Measurements from ENCODE around the gene ARGFX. TPM values are rescaled to one million over a fixed set of nuclear protein-coding genes. Genes with fewer than 3 reads are reported as not detected.

The ARGFX gene
- total and polyA plus RNA-seq, 2 of the 13 experiments (the other 11 are each of a cell fraction or from before 2014, with no cell fraction given): not detected

DNA sequence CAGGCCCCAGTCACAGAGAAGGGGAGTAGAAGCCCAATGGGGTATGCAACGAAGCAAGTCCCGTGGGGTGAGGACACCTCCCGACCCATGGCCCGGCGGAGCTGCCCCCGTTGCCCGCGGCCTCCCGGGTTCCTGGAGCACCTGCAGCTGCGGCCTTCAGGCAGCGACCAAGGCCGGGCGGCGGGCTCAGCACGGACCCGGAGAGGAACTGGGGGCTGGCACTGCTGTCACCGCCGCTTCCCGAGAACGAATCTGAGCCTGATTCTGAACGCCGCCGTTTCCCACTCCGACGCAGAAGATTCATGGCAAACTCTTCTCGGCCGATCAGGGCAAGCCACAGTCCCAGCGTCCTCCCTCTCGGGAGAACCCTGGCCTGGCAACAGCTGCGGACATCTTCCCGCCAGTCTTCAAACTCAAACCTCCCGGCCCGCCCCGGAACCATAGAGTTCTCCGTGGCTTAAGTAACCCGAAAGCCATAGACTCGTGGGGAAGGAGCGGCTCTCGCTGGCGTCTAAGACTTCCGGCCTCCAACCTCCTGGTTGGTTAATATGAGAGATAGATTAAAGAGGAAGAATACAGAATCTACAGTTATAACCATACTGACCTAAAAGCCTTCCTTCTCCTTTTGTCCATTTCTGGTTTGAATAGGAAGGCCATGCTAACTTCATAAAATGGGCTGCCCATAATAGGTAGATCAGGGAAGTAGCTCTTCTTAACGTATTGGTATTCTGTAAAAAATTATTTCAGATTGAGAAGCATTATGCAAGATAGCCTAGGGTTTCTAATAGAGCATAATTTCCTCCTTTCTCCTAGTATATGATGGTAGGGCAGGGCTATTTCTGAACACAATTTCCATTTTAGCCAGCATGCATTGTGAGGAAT, 21.9 kb upstream of the ARGFX start, which contains the start of gene POLQ (continued):
- TF ChIP-seq, protein P1, sequence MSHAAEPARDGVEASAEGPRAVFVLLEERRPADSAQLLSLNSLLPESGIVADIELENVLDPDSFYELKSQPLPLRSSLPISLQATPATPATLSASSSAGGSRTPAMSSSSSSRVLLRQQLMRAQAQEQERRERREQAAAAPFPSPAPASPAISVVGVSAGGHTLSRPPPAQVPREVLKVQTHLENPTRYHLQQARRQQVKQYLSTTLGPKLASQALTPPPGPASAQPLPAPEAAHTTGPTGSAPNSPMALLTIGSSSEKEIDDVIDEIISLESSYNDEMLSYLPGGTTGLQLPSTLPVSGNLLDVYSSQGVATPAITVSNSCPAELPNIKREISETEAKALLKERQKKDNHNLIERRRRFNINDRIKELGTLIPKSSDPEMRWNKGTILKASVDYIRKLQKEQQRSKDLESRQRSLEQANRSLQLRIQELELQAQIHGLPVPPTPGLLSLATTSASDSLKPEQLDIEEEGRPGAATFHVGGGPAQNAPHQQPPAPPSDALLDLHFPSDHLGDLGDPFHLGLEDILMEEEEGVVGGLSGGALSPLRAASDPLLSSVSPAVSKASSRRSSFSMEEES (CRISPR knock-in tag; IDR thresholded peaks at IDR 0.05): 0 out of 2 replicates have a peak, but pooled peaks have one; percentile 49
- TF ChIP-seq, protein P2, sequence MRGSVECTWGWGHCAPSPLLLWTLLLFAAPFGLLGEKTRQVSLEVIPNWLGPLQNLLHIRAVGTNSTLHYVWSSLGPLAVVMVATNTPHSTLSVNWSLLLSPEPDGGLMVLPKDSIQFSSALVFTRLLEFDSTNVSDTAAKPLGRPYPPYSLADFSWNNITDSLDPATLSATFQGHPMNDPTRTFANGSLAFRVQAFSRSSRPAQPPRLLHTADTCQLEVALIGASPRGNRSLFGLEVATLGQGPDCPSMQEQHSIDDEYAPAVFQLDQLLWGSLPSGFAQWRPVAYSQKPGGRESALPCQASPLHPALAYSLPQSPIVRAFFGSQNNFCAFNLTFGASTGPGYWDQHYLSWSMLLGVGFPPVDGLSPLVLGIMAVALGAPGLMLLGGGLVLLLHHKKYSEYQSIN (CRISPR knock-in tag; IDR thresholded peaks at IDR 0.05; ENCODE audit: borderline replicate concordance): no peak
- TF ChIP-seq ATAD3A (CRISPR knock-in tag; IDR thresholded peaks at IDR 0.05) (no peak), ZFP1 (CRISPR knock-in tag; IDR thresholded peaks at IDR 0.05) (no peak), PAX8 (CRISPR knock-in tag; IDR thresholded peaks at IDR 0.05; ENCODE audit: borderline replicate concordance) (no peak), PTBP1 (IDR thresholded peaks at IDR 0.05; ENCODE audit: low read depth, low read length, poor library complexity, severe bottlenecking) (no peak), ZFYVE20 (CRISPR knock-in tag; IDR thresholded peaks at IDR 0.05; ENCODE audit: borderline replicate concordance, low read depth) (no peak), DR1 (CRISPR knock-in tag; IDR thresholded peaks at IDR 0.05) (0 out of 2 replicates have a peak, but pooled peaks have one; percentile 66), ZNF326 (CRISPR knock-in tag; IDR thresholded peaks at IDR 0.05; ENCODE audit: borderline replicate concordance) (no peak), SMYD3 (CRISPR knock-in tag; IDR thresholded peaks at IDR 0.05) (0 out of 2 replicates have a peak, but pooled peaks have one; percentile 27), NAIF1 (CRISPR knock-in tag; IDR thresholded peaks at IDR 0.05; ENCODE audit: borderline replicate concordance) (no peak), ZNF382 (CRISPR knock-in tag; IDR thresholded peaks at IDR 0.05; ENCODE audit: borderline replicate concordance) (no peak), TBL1XR1 (IDR thresholded peaks at IDR 0.05; ENCODE audit: borderline replicate concordance, low read length, partially characterized antibody) (peak; percentile 10), RFX3 (CRISPR knock-in tag; IDR thresholded peaks at IDR 0.05) (no peak), NR3C1 (CRISPR knock-in tag; IDR thresholded peaks at IDR 0.05) (no peak), ZBTB3 (CRISPR knock-in tag; IDR thresholded peaks at IDR 0.05; ENCODE audit: borderline replicate concordance, low read depth) (no peak; the same call in 1 of the 2 replicates), PAWR (CRISPR knock-in tag; IDR thresholded peaks at IDR 0.05; ENCODE audit: borderline replicate concordance) (no peak), IRX3 (CRISPR knock-in tag; IDR thresholded peaks at IDR 0.05; ENCODE audit: borderline replicate concordance, low read depth) (0 out of 2 replicates have a peak, but pooled peaks have one; percentile 53), NCOA1 (CRISPR knock-in tag; IDR thresholded peaks at IDR 0.05) (peak; percentile 15; the same call in 1 of the 2 replicates)
- TF ChIP-seq, protein P3, sequence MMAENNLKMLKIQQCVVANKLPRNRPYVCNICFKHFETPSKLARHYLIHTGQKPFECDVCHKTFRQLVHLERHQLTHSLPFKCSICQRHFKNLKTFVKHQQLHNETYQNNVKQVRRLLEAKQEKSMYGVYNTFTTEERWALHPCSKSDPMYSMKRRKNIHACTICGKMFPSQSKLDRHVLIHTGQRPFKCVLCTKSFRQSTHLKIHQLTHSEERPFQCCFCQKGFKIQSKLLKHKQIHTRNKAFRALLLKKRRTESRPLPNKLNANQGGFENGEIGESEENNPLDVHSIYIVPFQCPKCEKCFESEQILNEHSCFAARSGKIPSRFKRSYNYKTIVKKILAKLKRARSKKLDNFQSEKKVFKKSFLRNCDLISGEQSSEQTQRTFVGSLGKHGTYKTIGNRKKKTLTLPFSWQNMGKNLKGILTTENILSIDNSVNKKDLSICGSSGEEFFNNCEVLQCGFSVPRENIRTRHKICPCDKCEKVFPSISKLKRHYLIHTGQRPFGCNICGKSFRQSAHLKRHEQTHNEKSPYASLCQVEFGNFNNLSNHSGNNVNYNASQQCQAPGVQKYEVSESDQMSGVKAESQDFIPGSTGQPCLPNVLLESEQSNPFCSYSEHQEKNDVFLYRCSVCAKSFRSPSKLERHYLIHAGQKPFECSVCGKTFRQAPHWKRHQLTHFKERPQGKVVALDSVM (CRISPR knock-in tag; IDR thresholded peaks at IDR 0.05): no peak
- TF ChIP-seq, protein P4, sequence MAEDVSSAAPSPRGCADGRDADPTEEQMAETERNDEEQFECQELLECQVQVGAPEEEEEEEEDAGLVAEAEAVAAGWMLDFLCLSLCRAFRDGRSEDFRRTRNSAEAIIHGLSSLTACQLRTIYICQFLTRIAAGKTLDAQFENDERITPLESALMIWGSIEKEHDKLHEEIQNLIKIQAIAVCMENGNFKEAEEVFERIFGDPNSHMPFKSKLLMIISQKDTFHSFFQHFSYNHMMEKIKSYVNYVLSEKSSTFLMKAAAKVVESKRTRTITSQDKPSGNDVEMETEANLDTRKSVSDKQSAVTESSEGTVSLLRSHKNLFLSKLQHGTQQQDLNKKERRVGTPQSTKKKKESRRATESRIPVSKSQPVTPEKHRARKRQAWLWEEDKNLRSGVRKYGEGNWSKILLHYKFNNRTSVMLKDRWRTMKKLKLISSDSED (CRISPR knock-in tag; IDR thresholded peaks at IDR 0.05): no peak

All from HepG2 (cell line).